NCI-H526 (cell line): ENCODE results near the gene FAM186B.

ENCODE experiments used
- DNase-seq, 2 experiments: peaks; one replicate each; lab custom pipeline; 2025; lab: John Stamatoyannopoulos, UW

FAM186B gene

DNA sequence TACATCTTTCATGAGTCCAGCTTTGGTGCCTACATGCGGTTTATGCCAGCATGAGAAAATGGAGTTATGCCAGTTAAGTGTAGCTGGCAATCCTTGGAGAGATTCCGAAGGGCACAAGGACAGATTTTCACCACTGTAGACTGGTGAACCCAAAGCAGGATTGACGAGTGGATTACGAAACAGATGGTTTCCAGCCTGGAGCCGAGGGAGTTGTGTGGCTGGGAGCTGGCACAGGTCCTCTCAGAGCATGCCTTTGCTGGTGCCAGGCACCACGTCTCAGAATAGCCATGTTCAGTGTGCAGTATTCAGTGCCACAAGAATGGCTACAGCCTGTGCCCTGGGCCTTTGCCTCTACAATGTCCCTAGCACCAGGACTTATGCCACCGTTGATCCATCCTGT lies 53.4 kb downstream of the FAM186B start:
- DNase-seq = no peak

DNA sequence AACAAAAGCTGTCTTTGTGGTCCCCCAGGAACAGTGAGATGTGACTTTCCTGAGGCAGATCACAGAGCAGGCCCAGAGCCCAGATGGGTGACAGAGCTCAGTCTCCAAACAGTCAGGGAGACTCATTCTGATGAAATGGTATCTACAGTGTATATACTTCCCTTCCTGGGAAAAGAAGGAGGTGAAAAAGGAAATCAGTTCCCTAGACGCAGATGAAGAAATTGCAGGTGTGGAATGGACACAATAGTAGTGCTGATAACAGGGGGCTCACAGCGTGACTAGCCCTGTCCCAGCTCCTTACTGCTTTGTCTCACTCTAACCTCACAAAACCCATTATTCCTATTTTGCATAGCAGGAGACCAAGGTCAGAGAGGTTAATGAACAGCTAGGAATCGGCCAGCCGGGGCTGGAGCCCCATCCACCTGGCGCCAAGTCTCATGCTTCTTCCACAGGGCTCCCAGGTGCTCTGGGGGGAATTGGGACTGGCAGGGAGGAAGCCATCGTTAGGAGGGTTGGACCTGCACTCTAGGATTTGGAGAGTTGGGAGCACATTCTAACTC lies 54.7 kb downstream of the FAM186B start:
- peak in 1 of 2 experiments; percentile 25 for DNase-seq

DNA sequence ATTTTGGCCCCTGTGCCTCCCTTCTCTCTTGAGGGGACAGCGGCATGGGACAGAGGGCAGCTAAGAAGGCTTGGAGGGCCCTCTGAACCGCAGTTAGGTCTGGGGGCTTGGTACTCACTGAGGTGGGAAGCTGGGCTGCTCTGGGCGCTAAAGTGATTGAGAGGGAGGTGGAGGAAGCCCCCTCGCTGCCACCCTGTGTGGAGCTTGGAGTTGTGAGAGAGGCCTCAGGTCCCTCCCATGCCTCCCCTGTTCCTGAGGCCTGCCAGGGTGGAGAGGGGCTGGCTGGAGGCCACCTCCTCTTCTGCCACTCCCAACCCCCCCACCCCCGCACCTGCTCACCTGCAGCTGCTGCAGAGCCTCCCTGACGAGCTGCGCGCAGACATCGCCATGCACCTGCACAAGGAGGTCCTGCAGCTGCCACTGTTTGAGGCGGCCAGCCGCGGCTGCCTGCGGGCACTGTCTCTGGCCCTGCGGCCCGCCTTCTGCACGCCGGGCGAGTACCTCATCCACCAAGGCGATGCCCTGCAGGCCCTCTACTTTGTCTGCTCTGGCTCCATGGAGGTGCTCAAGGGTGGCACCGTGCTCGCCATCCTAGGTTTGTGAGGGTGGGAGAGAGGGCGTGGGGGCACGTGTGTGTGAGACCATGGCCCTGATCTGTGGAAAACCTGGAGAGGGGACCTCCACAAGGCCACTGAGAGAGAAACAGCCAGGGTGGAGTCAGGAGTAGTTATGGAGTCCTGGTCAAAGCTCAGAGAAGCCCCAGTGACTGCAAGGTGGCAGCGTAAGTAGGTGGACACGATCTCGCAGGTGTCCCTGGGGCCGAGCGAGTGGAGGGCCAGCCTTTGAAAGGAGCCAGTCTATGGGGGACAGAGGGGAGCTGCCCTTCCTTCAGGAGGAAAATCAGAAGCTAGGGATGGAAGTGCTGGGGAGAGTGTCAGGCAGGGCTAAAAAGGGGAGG lies 55.4 kb downstream of the FAM186B start:
- peak in 1 of 2 experiments; percentile 56 for DNase-seq

DNA sequence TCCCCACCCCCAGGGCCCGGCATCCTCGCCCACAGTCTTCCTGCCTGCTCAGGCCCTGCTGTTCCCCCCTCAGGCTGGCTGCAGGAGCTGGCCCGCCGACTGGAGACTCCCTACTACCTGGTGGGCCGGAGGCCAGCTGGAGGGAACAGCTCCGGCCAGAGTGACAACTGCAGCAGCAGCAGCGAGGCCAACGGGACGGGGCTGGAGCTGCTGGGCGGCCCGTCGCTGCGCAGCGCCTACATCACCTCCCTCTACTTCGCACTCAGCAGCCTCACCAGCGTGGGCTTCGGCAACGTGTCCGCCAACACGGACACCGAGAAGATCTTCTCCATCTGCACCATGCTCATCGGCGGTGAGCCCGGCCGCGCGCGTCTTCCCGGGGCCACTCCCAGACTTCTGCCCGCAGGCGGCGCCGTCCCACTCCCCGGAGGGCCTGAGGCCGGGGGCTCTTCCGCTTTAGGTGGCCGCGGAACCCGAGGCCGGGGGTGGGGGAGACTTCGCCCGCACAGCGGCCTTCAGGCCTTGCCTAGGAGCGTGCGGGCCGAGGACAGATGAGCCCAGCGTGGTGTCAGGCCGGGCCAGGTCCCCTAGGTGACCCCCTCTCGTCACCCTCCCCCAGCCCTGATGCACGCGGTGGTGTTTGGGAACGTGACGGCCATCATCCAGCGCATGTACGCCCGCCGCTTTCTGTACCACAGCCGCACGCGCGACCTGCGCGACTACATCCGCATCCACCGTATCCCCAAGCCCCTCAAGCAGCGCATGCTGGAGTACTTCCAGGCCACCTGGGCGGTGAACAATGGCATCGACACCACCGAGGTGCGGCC lies 56.4 kb downstream of the FAM186B start:
- DNase-seq = no peak

DNA sequence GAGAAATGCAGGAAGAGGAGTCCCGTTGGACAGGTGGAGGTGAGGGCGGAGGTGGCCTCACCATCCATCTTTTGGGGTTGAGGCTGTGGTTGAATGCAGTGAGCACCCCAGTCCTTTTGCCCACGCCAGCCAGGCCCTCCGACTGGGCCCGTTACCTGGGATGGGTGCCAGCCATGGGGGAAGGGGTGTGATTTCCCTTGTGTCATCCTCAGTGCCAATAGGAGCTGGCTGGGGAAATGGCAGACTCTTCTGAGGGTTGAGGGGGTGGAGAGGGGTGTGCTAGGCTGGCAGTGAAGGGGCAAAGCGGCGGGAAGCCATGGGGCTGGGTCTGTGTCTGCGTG lies 57.0 kb downstream of the FAM186B start:
- no peak for DNase-seq

DNA sequence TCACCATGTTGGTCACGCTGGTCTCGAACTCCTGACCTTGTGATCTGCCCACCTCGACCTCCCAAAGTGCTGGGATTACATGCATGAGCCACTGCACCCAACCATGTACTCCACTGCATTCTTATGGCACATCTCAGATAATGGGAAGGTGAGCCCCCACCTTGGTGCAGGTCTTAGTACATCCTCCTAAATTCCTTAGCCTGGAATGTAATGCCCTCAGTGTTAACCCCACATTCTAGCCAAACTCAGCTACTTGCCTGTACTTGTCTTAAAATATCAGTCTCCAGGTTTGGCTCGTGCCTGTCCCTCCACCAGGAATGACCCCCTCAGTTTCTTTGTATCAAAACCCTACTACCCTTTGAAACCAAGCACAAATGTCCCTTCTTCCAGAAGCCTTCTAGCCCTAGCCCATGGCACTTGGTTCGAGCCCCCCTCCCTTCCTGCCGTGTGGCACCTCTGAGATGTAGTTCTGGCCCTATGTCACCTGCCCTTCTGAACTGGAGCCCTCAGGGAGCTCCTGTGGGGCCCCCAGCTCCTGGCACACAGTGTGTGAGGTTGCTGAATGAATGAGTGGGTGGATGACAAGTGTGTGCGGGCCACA lies 58.2 kb downstream of the FAM186B start:
- DNase-seq = no peak

DNA sequence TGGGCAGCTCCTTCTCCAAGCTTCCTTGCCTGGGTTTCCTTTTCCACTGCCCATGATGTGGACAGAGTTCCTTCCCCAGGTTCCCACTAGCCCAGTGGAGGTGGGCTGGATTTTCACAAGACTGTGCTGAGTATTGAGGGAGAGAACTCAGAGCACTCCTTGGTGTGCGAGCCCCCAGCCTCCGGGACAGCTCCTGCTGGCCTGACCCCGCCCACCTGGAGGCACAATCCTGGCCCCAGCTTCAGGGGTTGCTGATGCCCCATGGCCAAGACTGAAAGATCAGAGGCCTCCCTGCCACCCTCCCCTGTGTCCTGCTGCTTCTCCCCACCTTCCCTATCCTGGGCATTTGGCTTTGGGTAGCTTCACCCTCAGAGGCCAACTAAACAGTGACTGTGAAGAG lies 59.0 kb downstream of the FAM186B start:
- DNase-seq = no peak

DNA sequence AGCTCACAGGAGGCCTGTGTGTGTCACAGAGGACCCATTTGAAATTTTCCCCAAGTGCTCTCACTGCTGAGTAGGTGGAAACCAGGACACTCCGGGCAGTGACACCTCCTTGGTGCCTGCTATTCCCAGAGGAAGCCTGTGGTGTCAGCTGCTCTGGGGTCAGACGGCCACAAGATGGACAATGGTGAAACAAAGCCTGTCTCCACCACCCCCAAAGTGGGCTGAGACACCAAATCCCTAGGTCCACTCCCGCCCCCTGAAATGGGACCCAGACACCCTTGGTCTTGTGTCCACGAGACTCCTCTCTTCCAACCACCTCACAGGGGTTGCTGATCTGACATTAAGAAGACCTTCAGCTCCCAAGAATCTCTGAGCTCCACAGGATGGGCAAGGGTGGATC lies 59.6 kb downstream of the FAM186B start:
- DNase-seq = no peak

DNA sequence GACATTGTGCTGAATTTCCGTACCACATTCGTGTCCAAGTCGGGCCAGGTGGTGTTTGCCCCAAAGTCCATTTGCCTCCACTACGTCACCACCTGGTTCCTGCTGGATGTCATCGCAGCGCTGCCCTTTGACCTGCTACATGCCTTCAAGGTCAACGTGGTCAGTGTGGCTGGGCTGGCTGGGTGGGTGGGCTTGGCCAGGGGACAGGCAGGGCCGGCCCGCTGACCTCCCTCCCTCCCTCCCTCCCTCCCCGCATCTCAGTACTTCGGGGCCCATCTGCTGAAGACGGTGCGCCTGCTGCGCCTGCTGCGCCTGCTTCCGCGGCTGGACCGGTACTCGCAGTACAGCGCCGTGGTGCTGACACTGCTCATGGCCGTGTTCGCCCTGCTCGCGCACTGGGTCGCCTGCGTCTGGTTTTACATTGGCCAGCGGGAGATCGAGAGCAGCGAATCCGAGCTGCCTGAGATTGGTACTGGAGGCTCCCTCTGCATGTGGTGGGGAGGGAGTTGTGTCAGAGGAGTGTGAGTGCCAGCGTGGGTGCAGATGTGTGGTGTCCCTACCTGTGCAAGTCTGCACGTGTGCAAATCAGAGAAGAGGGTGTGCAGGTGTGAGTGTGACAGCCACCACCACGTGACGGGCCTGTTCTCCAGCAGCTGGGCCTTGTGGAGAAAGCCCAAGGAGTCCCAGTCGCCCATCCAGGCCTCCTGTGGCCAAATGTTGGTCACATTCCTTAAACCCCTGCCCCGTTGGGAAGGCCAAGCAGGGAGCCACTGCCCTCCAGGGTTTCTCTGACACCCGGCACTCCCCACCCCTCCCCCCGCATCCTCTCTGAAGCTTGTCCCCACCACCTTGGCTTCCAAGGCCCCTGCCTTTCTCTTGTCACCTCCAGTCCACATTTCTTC lies 61.3 kb downstream of the FAM186B start:
- DNase-seq = no peak

DNA sequence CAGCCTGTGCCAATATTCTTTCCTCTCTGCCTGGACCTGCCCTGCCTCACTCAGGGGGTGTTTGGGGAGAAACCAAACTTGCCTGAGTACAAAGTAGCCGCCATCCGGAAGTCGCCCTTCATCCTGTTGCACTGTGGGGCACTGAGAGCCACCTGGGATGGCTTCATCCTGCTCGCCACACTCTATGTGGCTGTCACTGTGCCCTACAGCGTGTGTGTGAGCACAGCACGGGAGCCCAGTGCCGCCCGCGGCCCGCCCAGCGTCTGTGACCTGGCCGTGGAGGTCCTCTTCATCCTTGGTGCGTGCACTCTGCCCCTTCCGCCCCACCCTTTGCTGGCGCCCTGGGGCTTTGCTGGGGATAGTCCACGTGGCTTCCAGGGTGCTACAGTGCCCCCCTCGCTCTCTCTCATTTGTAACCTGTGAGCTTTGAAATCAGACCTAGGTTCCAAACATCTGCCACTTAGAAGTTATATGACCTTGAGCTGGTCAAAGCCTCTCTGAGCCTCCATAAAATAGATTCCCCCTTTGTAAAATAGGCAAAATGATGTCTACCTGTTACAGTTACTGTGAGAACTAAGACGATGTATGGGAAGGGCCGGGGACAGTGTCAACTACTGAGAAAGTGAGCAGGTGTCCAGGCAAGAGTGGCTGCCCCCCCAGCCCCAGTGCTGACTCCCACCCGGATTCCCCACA lies 62.1 kb downstream of the FAM186B start:
- DNase-seq = no peak

DNA sequence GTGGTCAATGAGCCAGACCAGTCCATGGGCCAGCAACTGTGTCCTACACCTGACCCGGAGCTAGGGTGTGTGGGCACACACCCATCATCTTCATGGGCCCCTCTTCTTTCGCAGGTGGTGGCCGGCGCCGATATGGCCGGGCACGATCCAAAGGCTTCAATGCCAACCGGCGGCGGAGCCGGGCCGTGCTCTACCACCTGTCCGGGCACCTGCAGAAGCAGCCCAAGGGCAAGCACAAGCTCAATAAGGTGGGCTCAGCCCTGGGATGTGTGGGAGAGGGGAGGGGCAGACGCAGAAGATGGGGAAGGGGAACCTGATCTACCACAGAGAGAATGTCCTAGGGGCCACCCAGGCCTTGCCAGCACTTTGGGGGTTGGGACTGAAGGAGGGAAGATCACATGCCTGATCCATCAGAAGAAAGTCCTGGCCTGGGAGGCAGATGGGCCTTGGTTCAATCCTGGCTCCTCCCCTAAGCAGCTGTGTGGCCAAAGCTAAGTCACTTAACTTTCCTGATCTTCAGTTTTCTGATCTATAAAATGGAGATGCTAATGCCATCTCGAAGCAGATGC lies 62.8 kb downstream of the FAM186B start:
- DNase-seq = no peak

DNA sequence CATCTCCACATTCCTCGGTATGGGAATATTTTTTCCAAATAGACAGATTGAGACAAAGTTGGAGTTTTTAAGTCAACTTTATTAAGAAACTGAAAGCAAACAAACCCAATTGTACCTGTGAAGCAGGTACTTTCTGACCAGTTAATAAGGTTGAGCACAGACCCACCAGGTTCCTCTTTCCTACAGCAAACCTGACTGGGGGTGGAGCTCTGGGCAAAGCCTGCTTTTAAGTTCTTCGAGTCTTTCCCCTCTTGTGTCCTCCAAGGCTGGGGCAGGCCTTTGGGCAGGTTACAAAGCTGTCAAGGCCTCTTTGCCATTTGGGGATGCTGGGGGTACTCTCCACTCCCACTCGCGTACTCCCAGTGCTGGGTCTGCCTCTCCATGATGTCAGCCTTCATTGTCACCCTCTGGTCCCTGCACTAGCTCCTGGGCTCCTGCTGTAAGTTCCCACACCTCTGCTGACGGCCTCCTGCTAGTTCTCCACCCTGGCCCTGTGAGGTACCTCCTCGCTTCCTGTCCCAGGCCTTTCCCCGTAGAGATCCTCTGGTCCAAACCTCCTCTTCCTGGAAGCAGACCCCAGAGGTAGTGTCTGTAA lies 63.4 kb downstream of the FAM186B start:
- no peak for DNase-seq

DNA sequence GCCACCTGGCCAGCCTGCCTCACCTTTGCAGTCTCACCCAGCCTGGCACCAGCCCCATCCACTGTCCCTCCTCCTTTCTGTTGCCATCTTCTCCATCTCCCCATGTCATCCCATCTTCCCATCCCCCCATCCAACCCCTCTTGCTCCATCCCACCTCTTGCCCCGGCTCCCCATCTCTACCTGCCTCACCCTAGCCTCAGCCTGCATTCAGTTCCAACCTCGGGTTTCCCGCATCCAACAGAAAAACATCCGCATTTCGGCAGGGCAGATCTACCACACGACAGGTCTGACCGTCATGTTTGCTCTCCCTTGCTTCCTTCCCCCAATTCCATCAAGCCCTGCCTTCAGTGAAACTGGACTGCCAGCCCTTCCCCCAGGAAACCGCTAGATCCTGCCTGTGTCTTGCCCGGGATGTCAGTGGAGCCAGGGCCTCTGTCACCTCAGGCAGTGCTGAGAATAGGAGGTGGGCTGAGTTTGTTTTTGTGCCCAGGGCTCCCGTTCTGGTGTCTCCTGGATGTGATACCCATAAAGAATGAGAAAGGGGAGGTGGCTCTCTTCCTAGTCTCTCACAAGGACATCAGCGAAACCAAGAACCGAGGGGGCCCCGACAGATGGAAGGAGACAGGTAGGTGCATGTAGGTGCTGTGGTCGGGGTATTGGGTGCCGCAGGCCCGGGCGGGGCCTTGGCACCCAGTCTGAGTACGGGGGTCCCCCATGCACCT lies 64.1 kb downstream of the FAM186B start:
- DNase-seq = no peak

DNA sequence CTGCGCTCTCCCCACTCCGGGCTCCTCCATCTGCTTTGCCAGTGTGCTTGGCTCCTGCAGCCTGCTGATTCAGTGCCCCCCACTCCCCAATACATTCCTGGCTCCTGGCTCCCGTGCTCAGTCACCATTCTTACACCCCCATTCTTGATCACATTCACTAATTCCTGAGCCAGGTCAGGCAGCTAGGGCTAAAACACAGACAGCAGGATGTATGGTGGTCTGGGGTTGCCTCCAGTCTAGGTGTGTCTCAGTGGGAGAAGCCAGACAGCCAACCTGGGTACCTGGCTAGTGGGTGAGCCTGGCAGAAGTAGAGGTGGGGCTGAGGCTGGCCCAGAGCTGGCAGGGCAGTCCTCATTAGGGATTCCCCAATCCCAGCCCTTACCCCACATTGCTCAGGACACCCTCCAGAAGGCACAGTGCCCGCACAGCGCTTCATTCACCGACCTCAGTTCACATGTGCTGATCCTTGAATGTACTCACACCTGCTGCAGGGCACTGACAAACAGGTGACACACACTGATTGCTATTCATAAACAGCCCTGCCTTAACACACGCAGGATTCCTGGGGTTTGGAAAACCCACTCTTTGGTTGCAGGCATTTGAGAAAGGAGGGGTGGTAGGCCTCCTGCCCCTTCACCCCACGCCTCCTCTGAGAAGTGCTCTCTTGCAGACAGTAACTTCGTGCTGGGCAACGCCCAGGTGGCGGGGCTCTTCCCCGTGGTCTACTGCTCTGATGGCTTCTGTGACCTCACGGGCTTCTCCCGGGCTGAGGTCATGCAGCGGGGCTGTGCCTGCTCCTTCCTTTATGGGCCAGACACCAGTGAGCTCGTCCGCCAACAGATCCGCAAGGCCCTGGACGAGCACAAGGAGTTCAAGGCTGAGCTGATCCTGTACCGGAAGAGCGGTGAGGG lies 65.0 kb downstream of the FAM186B start:
- DNase-seq = peak in 1 of 2 experiments; percentile 30

DNA sequence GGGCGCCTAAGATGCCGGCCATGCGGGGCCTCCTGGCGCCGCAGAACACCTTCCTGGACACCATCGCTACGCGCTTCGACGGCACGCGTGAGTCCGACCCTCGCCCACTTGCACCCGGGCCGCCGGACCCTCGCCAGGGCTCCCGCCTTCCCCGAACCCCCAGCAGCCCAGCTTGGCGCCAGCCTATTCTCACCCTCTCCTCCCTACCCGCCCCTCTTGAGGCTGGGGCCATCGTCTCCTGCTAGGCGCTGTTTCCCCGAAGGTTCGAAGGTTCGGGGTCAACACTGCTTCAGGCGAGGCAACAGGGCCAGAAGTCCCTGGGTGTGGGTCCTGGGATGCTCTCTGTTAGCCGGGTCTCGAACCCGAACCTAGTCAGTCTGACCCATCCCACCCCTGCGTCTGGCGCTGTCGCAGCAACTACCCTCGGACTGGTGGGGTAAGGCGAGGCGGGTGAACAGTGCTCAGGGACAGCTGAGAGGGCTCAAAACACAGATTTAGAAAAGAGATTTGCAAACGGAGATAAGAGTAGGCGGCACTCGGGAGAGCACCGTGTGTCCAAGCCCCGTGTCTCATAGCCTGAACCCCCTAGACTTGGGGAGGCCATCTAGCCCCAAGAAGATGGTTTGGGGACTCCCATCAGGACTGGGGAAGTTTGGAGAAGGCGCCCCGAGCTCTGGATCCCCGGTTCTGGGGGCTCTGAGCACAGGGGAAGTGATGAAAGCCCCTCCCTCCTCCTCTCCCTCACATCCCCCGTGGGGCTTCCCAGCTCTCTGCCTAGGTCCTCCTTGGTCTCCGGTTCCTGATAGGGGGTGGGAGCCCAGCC lies 65.8 kb downstream of the FAM186B start:
- DNase-seq = no peak

DNA sequence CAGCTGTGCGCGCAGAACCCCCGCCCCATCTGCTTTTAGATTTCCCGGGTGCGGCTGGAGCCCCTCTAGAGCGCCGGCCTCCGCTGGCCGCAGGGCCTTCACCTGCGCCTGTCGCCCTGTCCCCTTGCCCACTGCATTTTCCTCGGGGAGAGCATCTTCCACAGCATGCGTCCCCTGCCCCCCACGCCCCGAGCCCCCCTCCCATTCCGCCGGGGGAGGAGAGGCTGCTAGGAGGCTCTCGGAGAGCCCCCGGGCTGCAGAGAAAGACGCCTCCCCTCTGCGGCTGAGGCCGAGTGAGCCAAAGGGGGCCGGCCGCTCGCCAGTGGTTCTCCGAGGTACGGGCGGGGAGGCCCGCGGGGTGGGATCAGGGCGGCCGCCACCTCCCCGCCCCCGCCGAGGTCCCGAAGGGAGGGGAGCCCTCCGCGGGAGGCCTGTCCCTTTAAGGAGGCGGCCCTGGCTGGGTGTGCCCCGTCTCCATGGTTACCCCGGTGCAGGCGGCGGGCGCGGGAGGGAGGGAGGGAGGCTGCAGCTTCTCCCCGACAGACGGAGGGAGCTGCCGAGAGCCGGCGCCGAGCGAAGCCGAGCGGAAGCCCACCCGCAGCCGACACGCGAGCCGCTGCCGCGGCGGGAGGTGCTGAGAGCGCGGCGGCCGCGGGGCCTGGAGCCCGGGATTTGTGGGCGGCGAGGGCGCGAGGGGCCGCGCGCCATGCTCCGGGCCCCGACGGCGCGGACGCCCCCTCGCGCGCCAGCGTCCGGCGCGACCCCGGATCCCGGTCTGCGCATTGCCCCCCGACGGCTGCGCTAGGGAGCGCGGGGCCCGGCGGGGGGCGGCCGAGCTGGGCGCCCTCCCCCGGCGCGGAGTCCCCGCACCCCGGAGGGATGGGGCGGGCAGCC lies 66.7 kb downstream of the FAM186B start, which contains the start of gene KCNH3:
TSS of gene KCNH3 (plus strand) at position 521 of the 894 bp plus-strand sequence. CDS start 387 bp downstream, outside the sequence.
- DNase-seq = peak; percentile 64 to 91
